Activated CD8-positive, alpha-beta memory T cell treated with anti-CD3 and anti-CD28 coated beads, Interleukin-2, amount 10 ng/mL, durations not matched to agents 7 days and 5 days (primary cell): ENCODE results near the gene ZNF138. TPM values are rescaled to one million over a fixed set of nuclear protein-coding genes. Genes with fewer than 3 reads are reported as not detected.

Experiments used
- ATAC-seq: fragments of 150-1000 bp; cut with Tn5 transposase; one replicate; pipeline ENCODE4 v1.10.0; 2021; ENCODE audit warnings: moderate library complexity
- CTCF ChIA-PET: fragments of 350-600 bp; sonication (Branson Sonifier 250); formaldehyde crosslinking; loops from one replicate; lab custom pipeline; 2021; ENCODE audit warnings: antibody characterized with exemption; lab: Charles Lee
- DNase-seq: peaks from one replicate; pipeline ENCODE4 v3.0.0-alpha.2; 2020
- H3K27ac Mint-ChIP-seq: one replicate; pipeline ENCODE4 v1.8.0; 2021; ENCODE audit warnings: mild to moderate bottlenecking, mixed read lengths
- H3K27me3 Mint-ChIP-seq: one replicate; pipeline ENCODE4 v1.8.0; 2021; ENCODE audit warnings: mixed read lengths
- H3K36me3 Mint-ChIP-seq: one replicate; pipeline ENCODE4 v1.8.0; 2021; ENCODE audit warnings: mild to moderate bottlenecking, mixed read lengths
- H3K4me1 Mint-ChIP-seq: one replicate; pipeline ENCODE4 v1.8.0; 2021; ENCODE audit warnings: mixed read lengths
- H3K4me3 Mint-ChIP-seq: one replicate; pipeline ENCODE4 v1.8.0; 2021; ENCODE audit warnings: mild to moderate bottlenecking, moderate library complexity, mixed read lengths
- H3K9me3 Mint-ChIP-seq: one replicate; pipeline ENCODE4 v1.8.0; 2022; ENCODE audit warnings: low read depth, mixed read lengths
- total RNA-seq, 2 experiments: library from RNA; stranded (reverse); gene quantifications; one replicate each; pipeline ENCODE4 v1.2.3, GENCODE V29; 2021

The ZNF138 gene
- total RNA-seq, 2 experiments from 2014 or later: 6.9 to 11.0 TPM

DNA sequence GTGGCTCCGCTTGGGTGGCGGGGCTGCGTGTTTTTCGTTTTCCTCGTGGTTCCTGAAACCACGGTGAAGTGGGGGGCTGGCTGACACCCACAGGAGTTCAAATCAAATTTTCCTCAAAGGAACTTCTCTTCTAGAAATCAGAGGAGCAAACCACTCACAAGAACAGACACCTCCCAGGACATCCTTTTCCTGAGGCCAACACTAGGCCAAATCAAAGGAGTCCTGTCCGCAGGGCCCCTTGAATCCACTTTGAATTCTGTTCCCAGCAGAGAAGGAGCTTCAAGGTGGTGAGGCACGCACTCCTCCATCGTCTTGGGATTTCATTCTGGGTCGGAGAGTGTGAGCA, 78.9 kb downstream of the ZNF138 start:
- Mint-ChIP-seq H3K27me3 (peaks cover 3% of the 10 kb centered on the region), H3K9me3 (no peaks in the 10 kb centered on the region), H3K4me1 (peaks cover 9% of the 10 kb centered on the region), H3K4me3 (no peak overlapping the region), H3K36me3 (no peaks in the 10 kb centered on the region), H3K27ac (no peak overlapping the region)
- CTCF ChIA-PET: no interaction called here
- DNase-seq (no peak), ATAC-seq (no peak)

- Mint-ChIP-seq H3K27me3 (peaks cover 3% of the 10 kb centered on the region), H3K36me3 (no peaks in the 10 kb centered on the region), H3K4me1 (peaks cover 9% of the 10 kb centered on the region), H3K9me3 (no peaks in the 10 kb centered on the region), H3K27ac (no peak overlapping the region), H3K4me3 (no peak overlapping the region)
- DNase-seq (no peak), ATAC-seq (no peak)
- CTCF ChIA-PET: no interaction called here
Measured at GRCh38 chr7:64873517-64873916, 79.3 kb downstream of the ZNF138 start.

DNA sequence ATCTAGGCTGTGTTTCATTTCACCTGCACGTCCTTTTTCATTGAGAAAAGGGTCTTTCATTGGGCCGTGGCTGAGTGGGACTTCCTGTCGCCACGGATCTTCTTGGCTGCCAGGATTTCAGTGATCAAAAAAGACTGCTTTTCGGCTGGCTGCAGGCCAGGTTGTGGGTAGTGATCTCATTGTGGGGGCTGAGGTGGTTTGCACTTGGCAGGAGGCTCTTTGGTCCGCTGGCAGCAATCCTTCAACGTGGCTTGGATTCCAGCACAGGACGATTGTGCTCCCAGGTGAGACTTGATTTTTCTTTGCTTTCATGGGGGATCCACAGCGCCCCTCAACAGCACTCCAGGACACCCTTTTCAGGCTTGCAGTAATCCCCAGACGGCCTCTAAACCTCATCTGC, 79.9 kb downstream of the ZNF138 start:
- no peak for DNase-seq
- no peak overlapping the region for H3K27ac Mint-ChIP-seq
- H3K4me3 Mint-ChIP-seq: no peak overlapping the region
- CTCF ChIA-PET: no interaction called here
- ATAC-seq: no peak
- peaks cover 9% of the 10 kb centered on the region for H3K4me1 Mint-ChIP-seq
- H3K9me3 Mint-ChIP-seq: peaks cover 2% of the 10 kb centered on the region
- H3K36me3 Mint-ChIP-seq: no peaks in the 10 kb centered on the region
- peaks cover 3% of the 10 kb centered on the region for H3K27me3 Mint-ChIP-seq

DNA sequence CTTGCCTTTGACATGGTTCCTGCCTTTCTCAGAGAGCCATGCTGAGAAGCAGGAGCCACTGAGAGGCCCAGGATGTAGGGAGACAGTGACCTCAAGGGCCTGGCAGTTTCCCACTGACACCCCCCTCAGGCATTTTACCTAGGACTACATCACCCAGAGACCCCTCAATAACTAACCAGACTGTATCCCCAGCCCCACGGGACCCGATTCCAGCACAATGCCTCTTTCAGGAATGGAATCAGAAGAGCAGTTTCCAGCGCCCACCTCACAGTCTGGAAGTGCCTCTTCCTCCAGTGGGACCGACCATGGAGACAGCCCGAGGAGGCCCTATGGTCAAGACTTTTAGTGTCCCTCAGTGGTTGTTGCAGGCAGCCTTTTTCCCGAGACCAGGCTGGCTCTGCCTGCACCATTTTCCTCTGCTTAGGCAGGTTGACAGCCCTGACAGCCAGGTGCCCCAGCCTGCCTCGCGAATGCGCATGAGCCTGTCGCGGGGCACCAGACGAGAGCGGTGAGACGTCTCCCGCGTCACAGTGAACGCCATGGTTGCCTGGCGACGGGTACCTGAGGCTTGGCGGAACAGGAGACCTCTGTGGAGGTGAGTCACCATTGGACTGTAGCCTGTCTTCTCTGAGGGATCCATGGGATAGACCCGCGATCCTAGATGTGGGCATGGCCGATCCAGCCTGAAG, 80.5 kb downstream of the ZNF138 start:
- Mint-ChIP-seq H3K4me1 (peaks cover 9% of the 10 kb centered on the region), H3K9me3 (peaks cover 2% of the 10 kb centered on the region), H3K36me3 (no peaks in the 10 kb centered on the region), H3K4me3 (no peak overlapping the region), H3K27ac (no peak overlapping the region), H3K27me3 (peaks cover 3% of the 10 kb centered on the region)
- ATAC-seq (no peak), DNase-seq (no peak)
- CTCF ChIA-PET: no interaction called here

GRCh38 chr7:64875258-64875657, 81.0 kb downstream of the ZNF138 start:
- CTCF ChIA-PET: no interaction called here
- Mint-ChIP-seq H3K36me3 (no peaks in the 10 kb centered on the region), H3K27ac (no peak overlapping the region), H3K27me3 (peaks cover 3% of the 10 kb centered on the region), H3K4me3 (no peak overlapping the region), H3K4me1 (peaks cover 9% of the 10 kb centered on the region), H3K9me3 (peaks cover 2% of the 10 kb centered on the region)
- no peak for DNase-seq
- no peak for ATAC-seq

- Mint-ChIP-seq H3K9me3 (peaks cover 2% of the 10 kb centered on the region), H3K36me3 (no peaks in the 10 kb centered on the region), H3K27me3 (peaks cover 3% of the 10 kb centered on the region), H3K27ac (no peak overlapping the region), H3K4me3 (no peak overlapping the region), H3K4me1 (peaks cover 9% of the 10 kb centered on the region)
- ATAC-seq (no peak), DNase-seq (no peak)
- CTCF ChIA-PET: no interaction called here
Measured at GRCh38 chr7:64875658-64876406, 81.6 kb downstream of the ZNF138 start.

GRCh38 chr7:64876792-64877713, 82.8 kb downstream of the ZNF138 start:
- ATAC-seq: peak; percentile 89
- Mint-ChIP-seq H3K36me3 (no peaks in the 10 kb centered on the region), H3K9me3 (peaks cover 2% of the 10 kb centered on the region), H3K27me3 (peaks cover 9% of the 10 kb centered on the region), H3K27ac (no peak overlapping the region), H3K4me3 (peak overlapping the region; percentile 31), H3K4me1 (peaks cover 9% of the 10 kb centered on the region)
- peak; percentile 72 for DNase-seq
- CTCF ChIA-PET: no interaction called here

- Mint-ChIP-seq H3K27me3 (peaks cover 18% of the 10 kb centered on the region), H3K27ac (no peak overlapping the region), H3K36me3 (no peaks in the 10 kb centered on the region), H3K4me3 (peak overlapping the region; percentile 31), H3K4me1 (peaks cover 14% of the 10 kb centered on the region), H3K9me3 (peaks cover 2% of the 10 kb centered on the region)
- CTCF ChIA-PET: no interaction called here
- ATAC-seq: peak; percentile 31
- DNase-seq: no peak
Measured at GRCh38 chr7:64877714-64878610, 83.7 kb downstream of the ZNF138 start.

DNA sequence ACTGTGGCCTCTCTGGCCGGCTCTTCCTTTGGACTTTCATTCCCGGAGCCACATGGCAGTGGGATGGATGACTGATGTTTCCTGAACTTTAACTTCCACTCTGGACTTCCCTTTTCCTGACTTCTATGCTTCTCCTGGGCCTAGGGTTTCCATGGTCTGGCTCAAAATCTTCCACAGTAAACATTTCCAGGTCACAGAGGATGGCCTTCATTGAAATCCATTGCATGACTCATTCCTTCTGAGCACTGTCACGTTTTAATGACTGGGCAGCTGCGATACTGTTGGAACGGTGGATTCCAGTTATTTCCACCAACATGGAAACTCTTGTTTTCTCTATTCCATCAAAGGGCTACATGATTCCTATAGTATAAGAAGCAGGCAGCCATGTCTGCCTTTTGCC, 84.5 kb downstream of the ZNF138 start:
- Mint-ChIP-seq H3K9me3 (peaks cover 2% of the 10 kb centered on the region), H3K4me3 (no peak overlapping the region), H3K4me1 (peaks cover 17% of the 10 kb centered on the region), H3K36me3 (peaks cover 1% of the 10 kb centered on the region), H3K27me3 (peaks cover 24% of the 10 kb centered on the region), H3K27ac (no peak overlapping the region)
- ATAC-seq: no peak
- DNase-seq: no peak
- CTCF ChIA-PET: no interaction called here

DNA sequence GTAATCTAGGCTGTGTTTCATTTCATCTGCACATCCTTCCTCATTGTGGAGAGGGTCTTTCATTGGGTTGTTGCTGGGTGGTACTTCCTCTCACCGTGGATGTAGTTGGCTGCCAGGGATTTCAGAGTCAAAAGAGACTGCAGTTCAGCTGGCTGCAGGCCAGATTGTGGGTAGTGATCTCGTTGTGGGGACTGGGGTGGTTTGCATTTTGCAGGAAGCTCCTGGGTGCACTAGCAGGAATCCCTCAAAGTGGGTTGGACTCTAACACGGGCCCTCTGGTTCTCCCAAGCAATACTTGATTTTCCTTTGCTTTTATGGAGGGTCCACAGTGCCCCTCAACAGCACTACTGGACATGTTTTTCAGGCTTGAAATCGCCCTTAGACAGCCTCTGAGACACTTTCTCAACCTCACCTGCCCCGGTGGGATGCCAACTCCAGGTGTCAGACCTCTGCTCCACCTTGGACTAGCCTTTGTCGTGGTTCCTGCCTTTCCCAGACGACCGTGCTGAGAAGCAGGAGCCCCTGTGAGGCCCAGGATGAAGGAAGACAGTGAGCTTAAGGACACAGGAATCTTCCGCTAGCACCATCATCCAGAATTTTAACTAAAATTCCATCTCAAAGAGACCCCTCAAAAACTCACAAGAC, 85.0 kb downstream of the ZNF138 start:
- DNase-seq (no peak), ATAC-seq (no peak)
- peaks cover 1% of the 10 kb centered on the region for H3K36me3 Mint-ChIP-seq
- no peak overlapping the region for H3K4me3 Mint-ChIP-seq
- peaks cover 17% of the 10 kb centered on the region for H3K4me1 Mint-ChIP-seq
- CTCF ChIA-PET: no interaction called here
- H3K27me3 Mint-ChIP-seq: peaks cover 29% of the 10 kb centered on the region
- H3K27ac Mint-ChIP-seq: no peak overlapping the region
- peaks cover 2% of the 10 kb centered on the region for H3K9me3 Mint-ChIP-seq

DNA sequence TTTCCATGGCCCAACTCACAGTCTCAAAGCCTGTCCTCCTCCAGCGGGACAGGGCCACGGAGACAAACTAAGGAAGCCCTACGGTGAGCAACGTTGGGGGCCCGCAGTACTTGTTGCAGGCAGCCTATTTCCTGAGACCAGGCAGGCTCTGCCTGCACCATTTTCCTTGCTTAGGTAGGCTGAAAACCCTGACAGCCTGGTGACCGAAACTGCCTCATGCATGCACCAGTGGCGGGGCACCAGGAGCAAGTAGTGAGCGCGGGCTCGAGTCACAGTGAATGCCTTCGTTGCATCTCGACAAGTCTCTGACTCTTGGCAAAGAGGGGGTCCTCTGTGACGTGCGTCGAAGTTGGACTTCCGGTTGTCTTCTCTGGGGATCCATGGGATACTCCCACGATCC, 85.6 kb downstream of the ZNF138 start:
- Mint-ChIP-seq H3K36me3 (peaks cover 1% of the 10 kb centered on the region), H3K27me3 (peaks cover 30% of the 10 kb centered on the region), H3K27ac (no peak overlapping the region), H3K4me1 (peaks cover 17% of the 10 kb centered on the region), H3K4me3 (no peak overlapping the region), H3K9me3 (peaks cover 2% of the 10 kb centered on the region)
- DNase-seq (no peak), ATAC-seq (no peak)
- CTCF ChIA-PET: no interaction called here
